Measurements from ENCODE around the gene KCNG2. TPM values are rescaled to one million over a fixed set of nuclear protein-coding genes. Genes with fewer than 3 reads are reported as not detected.

Gene KCNG2
- total RNA-seq, 1 donor from 2014 or later = not detected

DNA sequence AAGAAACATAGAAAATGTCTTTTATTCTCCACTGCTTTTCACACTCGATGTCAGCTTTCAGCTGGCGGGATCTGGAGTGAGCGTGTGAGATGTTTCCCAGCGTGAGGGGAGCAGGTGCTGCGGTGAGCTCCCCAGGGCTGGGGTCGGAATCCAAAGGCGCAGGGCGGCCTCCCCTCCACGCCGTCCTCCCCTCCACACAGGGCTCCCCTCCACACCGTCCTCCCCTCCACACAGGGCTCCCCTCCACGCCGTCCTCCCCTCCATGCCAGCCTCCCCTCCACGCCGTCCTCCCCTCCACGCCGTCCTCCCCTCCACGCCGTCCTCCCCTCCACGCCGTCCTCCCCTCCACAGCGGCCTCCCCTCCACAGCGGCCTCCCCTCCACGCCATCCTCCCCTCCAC, 26.9 kb upstream of the KCNG2 start:
- Mint-ChIP-seq H3K4me1 (ENCODE audit: low read depth) (no peaks in the 10 kb centered on the region), H3K4me3 (ENCODE audit: low read depth) (no peak overlapping the region), H3K27ac (no peak overlapping the region), H3K27me3 (peaks cover 32% of the 10 kb centered on the region), H3K36me3 (ENCODE audit: insufficient read depth) (no peaks in the 10 kb centered on the region), H3K9me3 (ENCODE audit: low read depth) (peaks cover 8% of the 10 kb centered on the region)
- no peak for DNase-seq (ENCODE audit: low spot score, unreplicated experiment)
- TF ChIP-seq, protein P1, sequence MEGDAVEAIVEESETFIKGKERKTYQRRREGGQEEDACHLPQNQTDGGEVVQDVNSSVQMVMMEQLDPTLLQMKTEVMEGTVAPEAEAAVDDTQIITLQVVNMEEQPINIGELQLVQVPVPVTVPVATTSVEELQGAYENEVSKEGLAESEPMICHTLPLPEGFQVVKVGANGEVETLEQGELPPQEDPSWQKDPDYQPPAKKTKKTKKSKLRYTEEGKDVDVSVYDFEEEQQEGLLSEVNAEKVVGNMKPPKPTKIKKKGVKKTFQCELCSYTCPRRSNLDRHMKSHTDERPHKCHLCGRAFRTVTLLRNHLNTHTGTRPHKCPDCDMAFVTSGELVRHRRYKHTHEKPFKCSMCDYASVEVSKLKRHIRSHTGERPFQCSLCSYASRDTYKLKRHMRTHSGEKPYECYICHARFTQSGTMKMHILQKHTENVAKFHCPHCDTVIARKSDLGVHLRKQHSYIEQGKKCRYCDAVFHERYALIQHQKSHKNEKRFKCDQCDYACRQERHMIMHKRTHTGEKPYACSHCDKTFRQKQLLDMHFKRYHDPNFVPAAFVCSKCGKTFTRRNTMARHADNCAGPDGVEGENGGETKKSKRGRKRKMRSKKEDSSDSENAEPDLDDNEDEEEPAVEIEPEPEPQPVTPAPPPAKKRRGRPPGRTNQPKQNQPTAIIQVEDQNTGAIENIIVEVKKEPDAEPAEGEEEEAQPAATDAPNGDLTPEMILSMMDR (IDR thresholded peaks at IDR 0.05; ENCODE audit: unreplicated experiment) = no peak

GRCh38 chr18:79771446-79772107, 26.2 kb upstream of the KCNG2 start:
- TF ChIP-seq, protein P1 (IDR thresholded peaks at IDR 0.05; ENCODE audit: unreplicated experiment) = no peak
- Mint-ChIP-seq H3K27me3 (peaks cover 35% of the 10 kb centered on the region), H3K36me3 (ENCODE audit: insufficient read depth) (no peaks in the 10 kb centered on the region), H3K4me3 (ENCODE audit: low read depth) (no peak overlapping the region), H3K27ac (no peak overlapping the region), H3K4me1 (ENCODE audit: low read depth) (no peaks in the 10 kb centered on the region), H3K9me3 (ENCODE audit: low read depth) (peaks cover 8% of the 10 kb centered on the region)
- no peak for DNase-seq (ENCODE audit: low spot score, unreplicated experiment)

DNA sequence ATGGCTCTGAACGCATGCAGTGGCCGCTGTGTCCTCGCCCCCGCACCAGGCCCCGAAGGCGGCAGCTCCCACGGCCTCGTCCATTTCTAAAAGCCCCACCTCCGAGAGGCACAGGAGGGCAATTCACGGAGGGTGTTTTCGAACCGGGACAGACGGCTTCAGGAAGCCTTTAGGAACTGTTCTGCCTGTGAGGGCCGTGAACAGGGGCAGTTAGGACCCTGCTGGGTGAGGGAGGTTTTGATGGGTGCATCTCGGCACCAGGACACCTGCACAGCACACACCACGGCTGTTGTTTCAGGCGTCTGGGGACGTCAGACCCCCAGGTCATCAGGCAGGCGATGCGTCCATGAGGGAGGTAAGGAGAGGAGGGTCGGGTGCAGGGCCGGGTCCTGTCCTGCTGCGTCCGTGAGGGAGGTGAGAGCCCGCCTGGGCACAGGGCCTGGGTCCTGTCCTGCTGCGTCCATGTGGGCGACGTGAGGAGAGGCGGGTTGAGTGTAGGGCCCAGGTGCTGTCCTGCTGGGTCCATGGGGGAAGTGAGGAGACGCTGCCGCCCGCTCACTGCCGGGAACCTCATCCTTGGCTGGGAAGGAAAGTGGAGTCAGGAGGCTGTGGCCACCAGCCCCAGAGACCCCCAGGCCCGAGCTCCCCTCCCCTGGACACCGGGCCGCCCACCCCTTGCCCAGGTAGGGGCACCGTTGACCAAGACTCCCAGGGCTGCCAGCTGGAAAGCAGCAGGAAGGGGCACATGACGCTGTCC, 25.5 kb upstream of the KCNG2 start:
- no peak overlapping the region for H3K4me3 Mint-ChIP-seq (ENCODE audit: low read depth)
- no peak for DNase-seq (ENCODE audit: low spot score, unreplicated experiment)
- peaks cover 8% of the 10 kb centered on the region for H3K9me3 Mint-ChIP-seq (ENCODE audit: low read depth)
- TF ChIP-seq, protein P1 (IDR thresholded peaks at IDR 0.05; ENCODE audit: unreplicated experiment) = no peak
- H3K27me3 Mint-ChIP-seq = peaks cover 42% of the 10 kb centered on the region
- no peaks in the 10 kb centered on the region for H3K4me1 Mint-ChIP-seq (ENCODE audit: low read depth)
- H3K27ac Mint-ChIP-seq = no peak overlapping the region
- H3K36me3 Mint-ChIP-seq (ENCODE audit: insufficient read depth) = no peaks in the 10 kb centered on the region

DNA sequence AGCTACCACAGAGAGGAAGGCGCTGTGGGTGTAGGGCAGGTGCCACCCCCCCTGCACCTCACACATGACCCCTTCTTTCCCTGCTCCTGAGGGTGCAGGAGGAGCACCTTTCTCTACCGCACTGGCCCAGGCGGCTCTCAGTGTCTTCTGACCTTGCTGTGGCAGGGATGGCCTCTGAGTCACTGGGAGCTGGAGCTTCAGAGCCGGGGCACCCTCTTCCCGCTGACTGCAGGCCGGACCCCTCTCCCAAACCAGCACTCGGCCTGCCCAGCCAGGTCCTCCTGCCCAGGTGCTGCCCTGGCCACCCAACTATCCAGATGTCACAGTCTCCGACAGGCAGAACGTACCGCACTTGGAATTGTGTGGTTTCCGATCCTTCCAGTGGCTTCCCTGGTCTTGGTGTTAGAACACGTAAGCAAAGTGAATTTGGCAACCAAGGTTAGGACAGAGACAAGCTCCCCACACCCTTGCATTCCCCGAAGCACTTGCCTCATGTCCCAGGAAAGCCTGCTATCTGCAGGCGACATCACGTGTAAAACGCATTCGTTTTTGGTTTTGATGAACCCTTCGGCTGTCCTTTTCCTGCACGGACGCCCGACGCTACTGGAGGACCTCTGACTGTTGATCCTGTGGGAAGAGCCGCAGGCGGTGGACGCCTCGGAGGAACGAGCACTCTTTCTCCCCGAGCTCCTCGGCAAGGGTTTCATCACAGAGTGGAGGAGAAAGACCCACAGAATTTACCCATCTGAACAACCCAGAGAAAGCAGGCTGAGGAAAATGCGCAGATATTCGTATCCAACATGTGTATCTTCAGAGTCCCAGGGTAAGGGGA, 24.7 kb upstream of the KCNG2 start:
- peaks cover 50% of the 10 kb centered on the region for H3K27me3 Mint-ChIP-seq
- no peak for DNase-seq (ENCODE audit: low spot score, unreplicated experiment)
- peaks cover 4% of the 10 kb centered on the region for H3K9me3 Mint-ChIP-seq (ENCODE audit: low read depth)
- no peak overlapping the region for H3K4me3 Mint-ChIP-seq (ENCODE audit: low read depth)
- no peaks in the 10 kb centered on the region for H3K4me1 Mint-ChIP-seq (ENCODE audit: low read depth)
- H3K36me3 Mint-ChIP-seq (ENCODE audit: insufficient read depth) = no peaks in the 10 kb centered on the region
- no peak overlapping the region for H3K27ac Mint-ChIP-seq
- TF ChIP-seq, protein P1 (IDR thresholded peaks at IDR 0.05; ENCODE audit: unreplicated experiment) = no peak

GRCh38 chr18:79774111-79774510, 23.6 kb upstream of the KCNG2 start:
- TF ChIP-seq, protein P1 (IDR thresholded peaks at IDR 0.05; ENCODE audit: unreplicated experiment) = no peak
- Mint-ChIP-seq H3K9me3 (ENCODE audit: low read depth) (no peaks in the 10 kb centered on the region), H3K36me3 (ENCODE audit: insufficient read depth) (no peaks in the 10 kb centered on the region), H3K27me3 (peaks cover 55% of the 10 kb centered on the region), H3K4me1 (ENCODE audit: low read depth) (no peaks in the 10 kb centered on the region), H3K27ac (no peak overlapping the region), H3K4me3 (ENCODE audit: low read depth) (no peak overlapping the region)
- DNase-seq (ENCODE audit: low spot score, unreplicated experiment) = no peak
